GM12878 (cell line): ENCODE data around the gene KLK12.

ENCODE experiments used
- CTCF ChIP-seq, 3 experiments: IDR thresholded peaks in 2 of 3; conservative IDR thresholded peaks in 1 of 3; 2 replicates each; pipeline ENCODE4 v1.5.1; 2011; ENCODE audit warnings: low read depth in 3 of 3, low read length in 3 of 3, mild to moderate bottlenecking in 3 of 3, control low read depth in 2 of 3, moderate library complexity in 2 of 3, inconsistent platforms in 1 of 3, mixed read lengths in 1 of 3; ENCODE audit not compliant: control insufficient read depth in 2 of 3, insufficient read depth in 1 of 3; ENCODE audit errors: extremely low read depth in 1 of 3
- DPF2 ChIP-seq: fragments of 450-650 bp; IDR thresholded peaks from 2 replicates; pipeline ENCODE4 v1.6.1; 2017; ENCODE audit warnings: mild to moderate bottlenecking
- HDGF ChIP-seq: fragments of 450-650 bp; IDR thresholded peaks from 2 replicates; pipeline ENCODE4 v1.6.1; 2016; ENCODE audit warnings: antibody characterized with exemption

GRCh38 chr19:51063664-51064063, 28.9 kb upstream of the KLK12 start:
- TF ChIP-seq CTCF (IDR thresholded peaks at IDR 0.05 in 2 of 3, conservative IDR thresholded peaks at IDR 0.05 in 1 of 3; ENCODE audit: control insufficient read depth in 2 of 3, extremely low read depth in 1 of 3, insufficient read depth in 1 of 3, low read depth in 3 of 3, low read length in 3 of 3): no peak
- TF ChIP-seq DPF2: no peak
- no peak for TF ChIP-seq HDGF
